K562 (cell line): ENCODE results near the gene ABCC1. TPM values are rescaled to one million over a fixed set of nuclear protein-coding genes. Genes with fewer than 3 reads are reported as not detected.
A peak's percentile ranks its signal among the peaks of the same experiment; 100 is the strongest.

Experiments
- ARHGAP35 ChIP-seq: fragments of 450-650 bp; IDR thresholded peaks from 2 replicates; pipeline ENCODE4 v1.6.1; 2018; ENCODE audit not compliant: partially characterized antibody
- CBFA2T2 ChIP-seq: fragments of 450-650 bp; conservative IDR thresholded peaks from 2 replicates; pipeline ENCODE4 v1.6.1; 2017; ENCODE audit warnings: mild to moderate bottlenecking
- CREB1 ChIP-seq, 2 experiments: sonication (generic) in 1 of 2; formaldehyde crosslinking in 1 of 2; IDR thresholded peaks; 2 replicates each; pipeline versions ENCODE4 v1.6.1 to v1.8.0; 2012 to 2022; ENCODE audit warnings: inconsistent platforms in 1 of 2, mild to moderate bottlenecking in 1 of 2, missing genetic modification reagents in 1 of 2, moderate library complexity in 1 of 2
- DEAF1 ChIP-seq: fragments of 450-650 bp; formaldehyde crosslinking; IDR thresholded peaks from 2 replicates; pipeline ENCODE4 v1.4.0; 2020; ENCODE audit warnings: mild to moderate bottlenecking, moderate library complexity
- MAFF ChIP-seq: IDR thresholded peaks from 2 replicates; pipeline ENCODE4 v1.6.1; 2012; ENCODE audit warnings: low read length, improper control_type of control experiment
- MECOM ChIP-seq: fragments of 250-450 bp; sonication (Bioruptor Pico); IDR thresholded peaks from 2 replicates; pipeline ENCODE4 v1.8.0; 2022; ENCODE audit warnings: inconsistent platforms
- MYC ChIP-seq, 2 experiments: fragments of 250-450 bp in 1 of 2; sonication (Bioruptor Pico) in 1 of 2; IDR thresholded peaks; 2 replicates each; pipeline versions ENCODE4 v1.5.1 to v1.6.1; 2012 to 2021; ENCODE audit warnings: low read depth in 2 of 2, borderline replicate concordance in 1 of 2, improper control_type of control experiment in 1 of 2, low read length in 1 of 2, mild to moderate bottlenecking in 1 of 2, moderate library complexity in 1 of 2
- RREB1 ChIP-seq: fragments of 250-450 bp; sonication (Bioruptor Pico); IDR thresholded peaks from 2 replicates; pipeline ENCODE4 v1.4.0; 2020
- TCF3 ChIP-seq: sonication (generic); formaldehyde crosslinking; IDR thresholded peaks from 2 replicates; pipeline ENCODE4 v1.4.0; 2020; ENCODE audit warnings: mild to moderate bottlenecking, missing genetic modification reagents
- THRAP3 ChIP-seq: fragments of 450-650 bp; IDR thresholded peaks from 2 replicates; pipeline ENCODE4 v1.6.1; 2016; ENCODE audit warnings: mild to moderate bottlenecking, inconsistent platforms, borderline replicate concordance
- ZBTB8A ChIP-seq: fragments of 450-650 bp; IDR thresholded peaks from 2 replicates; pipeline ENCODE4 v1.6.1; 2018; ENCODE audit warnings: mild to moderate bottlenecking, moderate library complexity; ENCODE audit not compliant: partially characterized antibody
- ZNF512 ChIP-seq: IDR thresholded peaks from 2 replicates; pipeline ENCODE4 v1.6.1; 2016; ENCODE audit warnings: missing genetic modification characterization, missing compliant biosample characterization
- ZNF583 ChIP-seq: fragments of 250-450 bp; sonication (Bioruptor Pico); IDR thresholded peaks from 2 replicates; pipeline ENCODE4 v1.4.0; 2020
- polyA plus RNA-seq, 8 experiments: library from polyadenylated mRNA; depleted of rRNA in 4 of 8; stranded (reverse) in 5 of 8; unstranded in 3 of 8; fragments of >200 nt; fragmentation: Nextera tagmentation in 2 of 8; fragmentation: Illumina TruSeq in 1 of 8; extraction: Ambion mirVana in 2 of 8; extraction: Trizol in 1 of 8; gene quantifications; 2 replicates each; pipeline versions ENCODE4 v1.2.1 to v1.2.3, GENCODE V29; 2011 to 2014; ENCODE audit warnings: inconsistent platforms in 1 of 8, missing spikeins in 1 of 8
- total RNA-seq, 7 experiments: library from RNA; depleted of rRNA in 6 of 7; stranded (reverse); fragments of >200 nt in 6 of 7; fragmentation: Illumina TruSeq in 2 of 7; extraction: Trizol in 2 of 7; gene quantifications; 2 replicates each; pipeline versions ENCODE4 v1.2.1 to v1.2.3, GENCODE V29; 2011 to 2021; ENCODE audit warnings: low replicate concordance in 1 of 7
- TF ChIP-seq, protein P1 (sequence below): fragments of 200-800 bp; sonication (Bioruptor generic); IDR thresholded peaks from 2 replicates; pipeline ENCODE4 v1.6.1; 2017; ENCODE audit warnings: missing genetic modification characterization, missing compliant biosample characterization
- TF ChIP-seq, protein P2 (sequence below): fragments of 250-450 bp; sonication (Bioruptor Pico); IDR thresholded peaks from 2 replicates; pipeline ENCODE4 v1.5.0; 2021

Gene ABCC1
- total and polyA plus RNA-seq, 9 of the 15 experiments (the other 6 are each of a cell fraction or from before 2014, with no cell fraction given) = 3.9 to 41.6 (median 10.0) TPM

DNA sequence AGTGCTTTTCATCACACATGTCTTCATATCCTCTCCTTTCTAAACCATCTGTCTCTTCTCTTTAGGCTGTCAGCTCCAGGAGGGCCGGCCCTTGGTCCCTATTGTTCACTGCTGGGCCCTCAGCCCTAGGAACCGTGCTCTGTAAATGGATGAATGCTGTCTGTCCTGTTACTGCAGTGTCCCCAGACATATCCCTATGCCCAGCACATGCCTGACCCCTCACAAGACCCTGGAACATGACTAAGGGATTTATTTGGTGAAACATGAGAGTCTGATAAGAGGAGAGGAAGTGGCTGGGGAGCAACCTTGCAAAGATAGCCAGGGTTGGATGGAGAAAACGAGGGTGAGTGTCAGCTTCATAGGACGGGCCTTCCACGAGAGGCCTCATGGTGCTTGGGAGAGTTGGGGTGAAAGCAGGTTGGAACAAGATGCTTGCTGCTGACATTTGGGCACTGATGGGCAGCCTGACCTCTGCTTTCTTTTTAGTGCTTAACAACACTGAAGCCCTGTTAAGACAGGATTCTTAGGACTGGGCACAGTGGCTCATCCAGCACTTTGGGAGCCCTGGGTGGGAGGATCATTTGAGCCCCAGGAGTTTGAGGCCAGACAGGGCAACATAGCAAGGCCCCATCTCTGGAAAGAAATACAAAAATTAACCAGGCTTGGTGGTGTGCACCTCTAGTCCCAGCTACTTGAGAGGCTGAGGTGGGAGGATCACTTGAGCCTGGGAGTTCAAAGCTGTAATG is 39.0 kb downstream of the ABCC1 start (continued):
- TF ChIP-seq THRAP3 (0 out of 2 replicates have a peak, but pooled peaks have one; percentile 17), TCF3 (CRISPR knock-in tag) (peak; percentile 84), MECOM (CRISPR knock-in tag) (peak; percentile 29; the same call in 1 of the 2 replicates), RREB1 (CRISPR knock-in tag) (0 out of 2 replicates have a peak, but pooled peaks have one; percentile 11), ZBTB8A (no peak), ZNF583 (CRISPR knock-in tag) (peak; percentile 54; the same call in 1 of the 2 replicates), CREB1 (IDR thresholded peaks at IDR 0.05) (peak; percentile 24; the same call in 1 of the 2 replicates), CREB1 (CRISPR knock-in tag; IDR thresholded peaks at IDR 0.05) (no peak; the same call in 1 of the 2 replicates), CBFA2T2 (peak; percentile 84), MAFF (peak; percentile 96), ZNF512 (tag) (no peak), ARHGAP35 (no peak), DEAF1 (CRISPR knock-in tag) (no peak), MYC (IDR thresholded peaks at IDR 0.05; ENCODE audit: low read depth, low read length) (peak; percentile 96), MYC (CRISPR knock-in tag; IDR thresholded peaks at IDR 0.05; ENCODE audit: borderline replicate concordance, low read depth) (no peak)
- TF ChIP-seq, protein P1, sequence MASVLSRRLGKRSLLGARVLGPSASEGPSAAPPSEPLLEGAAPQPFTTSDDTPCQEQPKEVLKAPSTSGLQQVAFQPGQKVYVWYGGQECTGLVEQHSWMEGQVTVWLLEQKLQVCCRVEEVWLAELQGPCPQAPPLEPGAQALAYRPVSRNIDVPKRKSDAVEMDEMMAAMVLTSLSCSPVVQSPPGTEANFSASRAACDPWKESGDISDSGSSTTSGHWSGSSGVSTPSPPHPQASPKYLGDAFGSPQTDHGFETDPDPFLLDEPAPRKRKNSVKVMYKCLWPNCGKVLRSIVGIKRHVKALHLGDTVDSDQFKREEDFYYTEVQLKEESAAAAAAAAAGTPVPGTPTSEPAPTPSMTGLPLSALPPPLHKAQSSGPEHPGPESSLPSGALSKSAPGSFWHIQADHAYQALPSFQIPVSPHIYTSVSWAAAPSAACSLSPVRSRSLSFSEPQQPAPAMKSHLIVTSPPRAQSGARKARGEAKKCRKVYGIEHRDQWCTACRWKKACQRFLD (CRISPR knock-in tag) = peak; percentile 67; the same call in 1 of the 2 replicates
- TF ChIP-seq, protein P2, sequence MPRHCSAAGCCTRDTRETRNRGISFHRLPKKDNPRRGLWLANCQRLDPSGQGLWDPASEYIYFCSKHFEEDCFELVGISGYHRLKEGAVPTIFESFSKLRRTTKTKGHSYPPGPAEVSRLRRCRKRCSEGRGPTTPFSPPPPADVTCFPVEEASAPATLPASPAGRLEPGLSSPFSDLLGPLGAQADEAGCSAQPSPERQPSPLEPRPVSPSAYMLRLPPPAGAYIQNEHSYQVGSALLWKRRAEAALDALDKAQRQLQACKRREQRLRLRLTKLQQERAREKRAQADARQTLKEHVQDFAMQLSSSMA (CRISPR knock-in tag) = no peak
